Spleen (tissue), 7 donors: ENCODE results near the gene TLR4.

Experiments
- CTCF ChIP-seq, 11 experiments: fragments of 200-600 bp in 7 of 11; fragments of 450-650 bp in 4 of 11; sonication (generic) in 4 of 11; IDR thresholded peaks in 8 of 11; conservative IDR thresholded peaks in 3 of 11; 1 replicate in 7 of 11; 2 replicates in 4 of 11; pipeline versions ENCODE4 v1.4.0 to v1.8.0; 2016 to 2021; ENCODE audit warnings: antibody characterized with exemption in 11 of 11, inconsistent platforms in 4 of 11, mild to moderate bottlenecking in 1 of 11
- POLR2A ChIP-seq, 3 donors: fragments of 450-650 bp; IDR thresholded peaks; one replicate each; pipeline ENCODE4 v1.5.1; 2017; ENCODE audit warnings: antibody characterized with exemption in 3 of 3, mild to moderate bottlenecking in 1 of 3
- donor health status: DM: no; HTN: no; CAD: no; lungs with moderate emphysema.
- donor health status: DM: no; HTN: no; CAD: no.
- donor health status: DM: no; HTN: no; CAD: no.

- TF ChIP-seq CTCF (IDR thresholded peaks at IDR 0.05 in 8 of 11, conservative IDR thresholded peaks at IDR 0.05 in 3 of 11) (no peak), POLR2A (IDR thresholded peaks at IDR 0.05) (no peak)
These were observed 15.9 kb downstream of the TLR4 start for GRCh38 chr9:117720066-117720465.
